GM19025 (cell line): ENCODE results near the gene NFIA.

Experiments
- ATAC-seq: cut with Tn5 transposase; IDR thresholded peaks from one replicate; pipeline ENCODE4 v1.9.1; 2021; ENCODE audit warnings: mild to moderate bottlenecking, low read depth, moderate library complexity; ENCODE audit not compliant: unreplicated experiment

The NFIA gene

GRCh38 chr1:61083013-61083806 lies 849 bp downstream of the NFIA start:
- no peak for ATAC-seq

- no peak for ATAC-seq
These were observed 1.6 kb downstream of the NFIA start for GRCh38 chr1:61083807-61084440.

DNA sequence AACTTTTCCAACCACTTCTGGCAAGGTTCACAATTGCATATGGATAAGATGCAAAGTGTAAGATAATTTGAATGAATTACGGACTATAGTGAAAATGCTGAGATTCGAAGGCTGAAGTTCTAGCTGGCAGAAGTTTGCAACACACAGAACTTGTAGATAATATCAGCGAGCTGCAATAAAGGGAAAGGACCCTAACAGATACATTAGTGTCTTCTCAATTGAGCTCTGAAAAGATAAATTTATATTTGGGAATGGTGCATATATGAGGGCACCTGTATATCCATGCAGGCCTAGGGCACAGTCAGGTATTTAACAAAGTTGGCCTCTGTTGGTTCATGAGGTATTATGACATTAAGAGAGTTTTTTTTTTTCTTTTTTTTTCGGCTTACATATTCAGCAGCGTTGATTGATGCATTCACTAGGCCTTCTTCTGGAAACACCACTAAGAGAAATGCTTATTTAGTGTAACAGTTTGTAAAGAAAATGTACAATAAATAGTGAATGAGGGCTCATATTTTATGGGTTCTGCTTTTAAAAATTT lies 2.2 kb downstream of the NFIA start:
- no peak for ATAC-seq

GRCh38 chr1:61085206-61085982 lies 3.0 kb downstream of the NFIA start:
- ATAC-seq, result no peak

GRCh38 chr1:61085983-61086644 lies 3.8 kb downstream of the NFIA start:
- no peak for ATAC-seq

DNA sequence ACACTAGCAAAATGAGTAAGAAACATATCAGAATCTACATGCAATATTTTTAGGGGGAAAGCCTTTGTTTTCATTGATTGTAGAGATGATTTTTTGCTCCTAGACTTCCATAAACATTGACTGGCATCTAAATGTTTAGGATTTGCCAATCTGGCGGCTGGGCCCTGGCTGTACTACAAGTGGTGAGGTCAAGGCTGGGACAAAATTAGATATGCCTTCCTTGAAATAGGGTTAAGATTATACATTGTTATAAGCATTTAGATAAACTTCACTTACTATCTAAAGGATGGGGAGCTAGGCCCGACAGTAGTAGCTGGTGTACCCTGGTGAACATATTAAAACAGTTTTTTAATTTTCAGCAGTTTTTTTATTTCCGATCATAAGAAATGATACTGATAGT lies 5.2 kb downstream of the NFIA start:
- no peak for ATAC-seq

GRCh38 chr1:61088163-61088974 lies 6.0 kb downstream of the NFIA start:
- ATAC-seq, result no peak

DNA sequence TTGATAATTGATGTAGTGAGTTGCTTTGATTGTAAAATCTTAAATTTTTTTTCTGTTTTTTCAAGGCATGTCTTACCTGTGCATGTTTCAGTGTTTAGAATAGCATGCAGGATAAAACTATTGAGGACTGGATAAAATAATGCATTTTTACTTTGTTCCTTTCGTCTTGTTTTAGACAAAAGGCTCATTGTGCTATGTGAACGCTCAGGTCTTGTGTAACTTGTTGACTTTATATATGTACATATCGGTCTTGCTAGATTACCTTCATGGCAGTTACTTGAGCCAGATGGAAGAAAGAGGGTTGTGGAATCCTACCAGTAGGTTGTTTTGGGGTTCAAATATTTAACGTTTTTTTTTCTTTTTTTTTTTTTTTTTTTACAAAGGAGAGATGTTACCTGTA lies 7.0 kb downstream of the NFIA start:
- ATAC-seq, result no peak

GRCh38 chr1:61089741-61090140 lies 7.4 kb downstream of the NFIA start:
- ATAC-seq, result no peak

GRCh38 chr1:61090546-61091202 lies 8.3 kb downstream of the NFIA start:
- no peak for ATAC-seq

DNA sequence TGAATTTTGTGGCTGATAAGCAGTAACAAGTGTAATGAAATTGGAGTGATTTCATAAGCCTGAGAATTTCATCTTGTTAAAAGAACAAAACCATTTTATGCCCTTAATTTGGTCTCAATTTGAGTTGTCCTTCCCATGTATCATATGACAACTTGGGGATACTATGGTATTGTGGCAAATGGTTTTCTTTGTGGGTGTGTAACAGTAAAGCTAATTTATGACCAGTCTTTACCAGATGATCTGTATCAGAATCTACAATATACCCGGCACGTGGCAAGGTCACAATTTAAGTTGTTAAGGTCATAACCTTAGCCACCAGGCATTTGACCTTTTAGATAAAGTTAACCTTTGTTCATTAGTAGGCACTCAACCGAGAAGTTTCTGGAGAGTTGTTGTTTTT lies 9.1 kb downstream of the NFIA start:
- no peak for ATAC-seq

DNA sequence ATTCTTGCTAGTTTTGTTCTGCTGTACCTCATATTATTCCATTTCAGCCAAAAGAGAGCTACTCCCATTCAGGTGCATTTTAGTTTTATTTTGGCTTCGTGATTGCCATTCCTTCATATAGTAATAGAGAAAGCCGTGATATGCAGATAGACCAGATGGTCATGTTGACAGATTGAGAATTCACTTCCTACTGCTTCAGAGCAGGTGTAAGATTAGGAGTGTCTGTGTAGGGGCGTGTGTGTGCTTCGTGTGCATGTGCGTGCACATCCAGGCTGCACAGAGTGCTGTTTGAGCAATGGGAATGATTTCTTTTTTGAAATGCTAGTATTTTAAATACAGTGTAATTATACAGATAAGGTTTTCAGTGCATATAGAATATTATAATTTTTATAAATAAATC lies 10.3 kb downstream of the NFIA start:
- ATAC-seq, result no peak

DNA sequence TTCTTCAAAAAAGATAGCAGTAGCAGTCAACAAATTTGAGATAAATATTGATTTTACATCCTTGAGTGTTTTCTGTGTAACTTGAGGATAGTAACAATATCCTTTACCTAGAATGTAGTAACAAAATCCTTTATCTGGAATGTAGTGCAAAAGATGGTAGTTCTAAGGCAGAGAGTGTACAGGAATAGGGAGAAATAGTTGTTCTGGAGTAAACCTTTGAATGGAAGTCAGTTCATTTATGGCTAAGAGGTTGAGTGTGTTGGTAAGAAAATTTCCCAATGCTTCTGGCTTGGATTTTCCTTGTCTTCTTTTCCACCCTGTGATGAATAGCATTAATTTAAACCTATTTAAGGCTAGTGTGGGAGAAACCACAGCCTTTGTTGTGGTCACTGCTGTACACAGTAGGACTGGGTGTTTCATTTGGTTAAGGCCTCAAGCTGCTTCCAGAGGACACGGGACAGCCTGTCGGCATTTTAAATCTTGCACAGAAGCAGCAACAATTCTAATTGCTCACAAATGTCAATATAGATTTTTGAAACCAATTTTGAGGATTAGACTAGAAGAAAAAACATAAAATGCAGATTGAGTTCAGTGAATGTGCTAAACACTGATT lies 11.3 kb downstream of the NFIA start:
- no peak for ATAC-seq

DNA sequence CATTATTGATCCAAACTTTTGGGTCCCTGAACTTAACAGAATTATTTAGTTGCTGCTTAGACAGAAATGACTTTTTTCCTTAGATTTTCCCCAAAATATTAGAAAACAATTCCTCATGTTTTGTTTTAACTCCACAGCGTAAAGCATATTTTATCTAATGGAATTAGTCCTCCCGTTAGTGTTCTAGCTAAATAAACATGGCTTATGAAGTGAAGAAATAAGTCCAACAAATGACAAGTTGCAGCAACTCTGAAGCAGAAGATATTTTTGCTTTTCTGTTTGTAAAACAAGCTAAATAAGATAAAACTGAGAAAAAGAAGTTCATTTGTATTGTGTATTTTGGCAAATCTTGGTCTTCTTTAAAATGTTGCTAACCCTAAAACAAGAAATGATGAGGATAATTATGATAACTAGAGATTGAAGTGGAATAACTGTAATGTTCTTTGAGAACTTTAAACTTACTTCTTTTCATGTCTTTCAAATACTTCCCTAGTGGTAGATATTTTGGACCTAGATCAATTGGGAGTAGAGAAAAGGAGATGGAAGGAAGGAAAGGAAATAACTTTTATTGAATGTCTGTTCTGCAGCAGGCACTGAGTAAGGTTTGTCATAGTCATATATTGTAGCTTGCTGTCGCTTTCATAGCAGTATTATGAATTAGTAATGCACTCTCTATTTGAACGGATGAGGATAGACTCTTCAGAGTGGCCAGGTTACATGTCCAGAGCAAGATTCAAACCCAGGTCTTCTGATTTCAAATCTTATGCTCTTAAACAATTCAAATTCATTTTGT lies 12.5 kb downstream of the NFIA start:
- ATAC-seq, result no peak

- ATAC-seq, result no peak
These were observed 13.1 kb downstream of the NFIA start for GRCh38 chr1:61095470-61095812.

DNA sequence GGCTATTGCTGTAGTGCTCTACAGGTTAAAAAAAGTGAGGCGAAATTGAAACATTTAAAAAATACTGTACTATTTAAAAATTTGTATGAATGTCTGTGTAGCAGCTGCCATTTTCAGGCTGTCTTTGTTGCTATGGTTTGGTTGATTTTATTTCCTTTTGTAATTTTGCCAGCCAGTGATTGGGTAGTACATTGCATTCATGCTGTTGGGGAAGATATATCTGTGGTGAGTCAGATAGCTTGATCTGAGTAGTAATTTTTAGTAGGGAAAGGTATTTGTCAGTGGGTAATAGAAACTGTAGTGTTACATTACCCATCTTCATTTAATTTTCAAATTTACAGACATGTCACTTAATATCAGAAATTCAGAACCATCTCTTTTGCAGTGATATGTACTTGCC lies 15.0 kb downstream of the NFIA start:
- ATAC-seq, result no peak

DNA sequence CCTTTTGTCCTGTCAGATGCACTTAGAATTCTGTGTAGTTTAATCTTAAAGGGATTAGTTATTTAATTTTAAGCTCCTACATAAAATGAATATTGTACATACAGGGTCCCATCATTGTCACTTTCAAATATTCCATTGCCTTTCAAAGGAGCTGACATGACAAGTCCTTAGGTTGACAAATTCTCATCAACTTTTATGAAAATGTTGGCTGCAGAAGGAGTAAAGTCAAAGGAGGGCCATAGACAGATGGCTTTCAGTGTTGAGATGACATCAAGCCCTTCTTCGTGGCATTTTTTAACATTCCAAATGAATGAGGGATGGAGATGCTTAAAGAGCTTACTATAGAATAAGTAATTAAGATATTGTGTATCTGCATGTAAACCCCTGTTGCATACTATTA lies 15.4 kb downstream of the NFIA start:
- ATAC-seq, result no peak

DNA sequence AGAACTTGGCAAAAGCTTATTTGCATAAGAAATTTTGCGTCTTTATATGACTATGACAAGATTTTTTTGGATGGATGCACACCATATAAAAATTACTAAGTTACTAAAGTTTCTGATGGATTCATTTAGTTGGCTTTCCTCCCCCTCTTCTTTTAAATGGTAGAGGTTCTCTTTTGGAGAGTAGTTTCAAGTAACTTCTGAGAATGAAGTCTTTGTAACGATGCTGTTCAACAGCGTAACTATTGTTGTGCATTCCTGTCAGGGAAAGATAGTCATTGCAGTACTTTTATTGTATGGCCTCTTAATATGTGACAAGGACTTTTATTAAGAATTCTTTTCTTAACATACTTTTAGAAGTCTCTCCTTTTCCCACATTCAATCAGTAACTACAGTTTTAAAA lies 16.0 kb downstream of the NFIA start:
- no peak for ATAC-seq
